Transverse colon (tissue), 4 donors: ENCODE measurements around the gene PNISR.
"Not testable (repeated sequence)": the region's sequence is repeated elsewhere in the genome, so short reads cannot be mapped to it uniquely, and the experiment has no call there.

Experiments used
- POLR2A ChIP-seq: fragments of 450-650 bp; IDR thresholded peaks from one replicate; pipeline ENCODE4 v1.6.1; 2016; ENCODE audit warnings: antibody characterized with exemption, mild to moderate bottlenecking, moderate library complexity
- POLR2AphosphoS5 ChIP-seq, 3 donors: sonication (generic); formaldehyde crosslinking; IDR thresholded peaks; one replicate each; pipeline ENCODE4 v1.6.1; 2016; ENCODE audit warnings: antibody characterized with exemption in 3 of 3
- TF ChIP-seq, protein P1 (sequence below), 5 experiments: fragments of 200-600 bp in 3 of 5; fragments of 450-650 bp in 2 of 5; sonication (generic) in 3 of 5; IDR thresholded peaks; 1 replicate in 2 of 5; 2 replicates in 3 of 5; pipeline ENCODE4 v1.5.1; 2016 to 2017; ENCODE audit warnings: antibody characterized with exemption in 5 of 5, inconsistent platforms in 3 of 5, mild to moderate bottlenecking in 2 of 5, moderate library complexity in 1 of 5

- TF ChIP-seq POLR2AphosphoS5 (IDR thresholded peaks at IDR 0.05); POLR2A: not testable (repeated sequence)
- TF ChIP-seq, protein P1, sequence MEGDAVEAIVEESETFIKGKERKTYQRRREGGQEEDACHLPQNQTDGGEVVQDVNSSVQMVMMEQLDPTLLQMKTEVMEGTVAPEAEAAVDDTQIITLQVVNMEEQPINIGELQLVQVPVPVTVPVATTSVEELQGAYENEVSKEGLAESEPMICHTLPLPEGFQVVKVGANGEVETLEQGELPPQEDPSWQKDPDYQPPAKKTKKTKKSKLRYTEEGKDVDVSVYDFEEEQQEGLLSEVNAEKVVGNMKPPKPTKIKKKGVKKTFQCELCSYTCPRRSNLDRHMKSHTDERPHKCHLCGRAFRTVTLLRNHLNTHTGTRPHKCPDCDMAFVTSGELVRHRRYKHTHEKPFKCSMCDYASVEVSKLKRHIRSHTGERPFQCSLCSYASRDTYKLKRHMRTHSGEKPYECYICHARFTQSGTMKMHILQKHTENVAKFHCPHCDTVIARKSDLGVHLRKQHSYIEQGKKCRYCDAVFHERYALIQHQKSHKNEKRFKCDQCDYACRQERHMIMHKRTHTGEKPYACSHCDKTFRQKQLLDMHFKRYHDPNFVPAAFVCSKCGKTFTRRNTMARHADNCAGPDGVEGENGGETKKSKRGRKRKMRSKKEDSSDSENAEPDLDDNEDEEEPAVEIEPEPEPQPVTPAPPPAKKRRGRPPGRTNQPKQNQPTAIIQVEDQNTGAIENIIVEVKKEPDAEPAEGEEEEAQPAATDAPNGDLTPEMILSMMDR (IDR thresholded peaks at IDR 0.05), result not testable (repeated sequence)
Observed at GRCh38 chr6:99459133-99459532, 34.0 kb upstream of the PNISR start.
